CD4-positive, alpha-beta T cell treated with Interleukin-1 beta for 1 hour (primary cell): Measurements from ENCODE around the gene TMEM120A.

Experiments used
- DNase-seq, 2 donors: peaks; one replicate each; pipeline ENCODE4 v3.0.0-alpha.2; 2020 to 2022

TMEM120A gene

DNA sequence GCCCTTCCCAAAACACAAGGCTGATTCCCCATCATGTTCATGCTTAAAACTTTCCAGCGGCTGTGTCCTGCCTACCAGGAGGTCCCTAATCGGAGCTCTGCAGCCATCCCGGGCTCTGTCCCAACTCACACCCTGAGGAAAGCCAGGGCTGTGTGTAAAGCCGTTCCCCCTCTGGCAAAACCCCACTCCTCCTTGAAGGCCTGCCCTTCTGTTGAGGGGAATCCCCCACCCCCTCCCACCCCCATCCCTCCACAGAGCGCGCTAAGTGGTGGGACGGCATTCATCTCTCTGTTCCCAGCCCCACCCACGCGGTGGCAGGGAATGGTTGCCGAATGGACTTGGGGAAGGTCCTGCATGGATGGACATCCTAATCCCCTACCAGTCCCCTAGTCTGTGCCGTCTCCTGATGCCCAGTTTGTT lies 667 bp upstream of the TMEM120A start:
- DNase-seq: no peak

DNA sequence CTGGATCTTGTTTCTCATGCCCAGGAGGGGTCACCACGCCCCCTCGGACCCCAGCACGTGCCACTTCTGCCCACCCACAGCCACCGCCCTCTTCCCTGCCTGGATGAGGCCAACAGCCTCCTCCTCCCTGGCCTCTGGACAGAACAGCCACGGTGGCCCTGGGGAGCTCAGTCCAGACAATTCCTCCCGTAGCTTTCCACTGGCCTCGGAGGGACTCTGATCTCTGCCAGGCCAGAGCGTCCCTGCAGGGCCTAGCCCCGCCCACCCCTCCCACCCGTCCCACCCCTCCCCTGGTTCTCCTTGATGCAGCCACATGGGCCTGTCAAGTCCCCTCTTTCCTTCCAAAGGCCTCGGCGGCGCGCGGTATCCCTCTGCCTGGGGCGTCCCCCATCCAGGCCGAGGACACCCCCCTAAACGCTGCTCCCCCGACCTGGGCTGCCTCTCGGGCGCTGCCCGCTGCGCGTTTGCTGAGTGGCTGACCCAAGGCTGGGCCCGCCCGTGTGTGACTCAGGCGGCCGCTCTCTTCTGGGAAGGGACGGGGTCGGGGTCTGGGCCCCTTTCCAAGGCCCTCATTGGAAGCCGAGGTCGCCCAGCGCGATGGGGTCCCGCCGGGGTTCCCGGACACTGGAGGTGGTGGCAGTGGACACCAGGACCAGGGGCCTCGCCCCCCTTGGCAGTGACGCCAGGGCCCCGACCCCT lies 557 bp downstream of the TMEM120A start:
- DNase-seq: no peak

- no peak for DNase-seq
Observed at GRCh38 chr7:75992083-75992755, 2.2 kb downstream of the TMEM120A start.

DNA sequence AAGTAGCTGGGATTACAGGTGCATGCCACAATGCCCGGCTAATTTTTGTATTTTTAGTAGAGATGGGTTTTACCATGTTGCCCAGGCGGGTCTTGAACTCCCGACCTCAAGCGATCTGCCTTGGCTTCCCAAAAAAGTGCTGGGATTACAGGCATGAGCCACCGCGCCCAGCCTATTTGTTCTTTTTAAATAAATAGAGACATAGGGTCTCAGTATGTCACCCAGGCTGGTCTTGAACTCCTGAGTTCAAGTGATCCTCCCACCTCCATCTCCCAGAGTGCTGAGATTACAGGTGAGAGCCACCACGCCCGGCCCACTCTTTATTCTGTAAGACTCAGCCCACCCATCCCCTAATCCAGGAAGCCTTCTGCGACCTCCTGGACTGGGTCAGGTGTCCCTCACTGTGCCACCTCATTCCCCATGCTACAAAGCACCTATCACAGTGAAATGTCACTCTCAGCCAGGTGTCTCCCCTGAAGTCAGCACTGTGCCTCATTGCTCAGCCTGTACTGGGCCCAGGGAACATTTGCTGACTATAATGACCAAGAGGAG lies 2.8 kb downstream of the TMEM120A start:
- DNase-seq: no peak

DNA sequence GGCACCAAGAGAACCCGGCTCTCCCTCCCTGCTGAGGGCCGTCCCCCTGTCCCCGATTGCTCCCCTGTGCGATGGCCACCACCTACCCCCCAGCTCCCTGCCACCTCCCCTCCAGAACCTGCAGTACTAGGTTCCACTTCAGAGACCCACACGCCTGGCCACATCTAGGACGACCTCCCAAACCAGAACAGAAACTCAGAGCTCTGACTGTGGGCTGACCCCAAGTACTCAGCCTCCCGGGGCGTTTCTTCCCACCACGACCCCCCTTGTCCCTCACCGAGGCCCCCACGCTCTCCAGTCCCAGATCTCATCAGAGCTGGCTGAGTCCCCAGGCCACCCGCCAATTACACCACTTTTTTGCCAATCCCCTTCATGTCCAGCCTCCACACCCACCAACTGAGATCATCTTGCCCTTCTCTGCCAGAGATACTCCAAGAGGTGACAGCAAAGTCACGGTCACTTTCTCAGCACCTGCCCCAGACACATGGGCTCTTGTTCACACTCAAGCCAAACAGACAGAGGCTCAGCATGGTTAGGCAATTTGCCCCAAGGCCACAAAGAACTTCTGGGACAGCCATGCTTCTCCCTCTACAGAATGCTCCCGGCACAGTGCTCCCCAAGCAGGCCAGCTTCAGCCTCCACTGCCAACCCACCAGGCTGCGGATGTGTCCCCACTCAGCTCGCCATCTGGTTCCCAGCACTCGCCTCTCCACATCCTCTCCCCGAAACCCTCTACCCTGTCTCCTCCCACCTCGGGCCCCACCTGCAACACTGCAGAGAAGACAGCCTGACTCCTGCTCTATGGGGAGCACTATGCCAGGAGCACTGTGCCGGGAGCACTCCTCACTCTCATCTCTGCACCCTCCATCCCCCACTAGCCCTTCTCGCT lies 4.7 kb downstream of the TMEM120A start:
- DNase-seq: no peak

DNA sequence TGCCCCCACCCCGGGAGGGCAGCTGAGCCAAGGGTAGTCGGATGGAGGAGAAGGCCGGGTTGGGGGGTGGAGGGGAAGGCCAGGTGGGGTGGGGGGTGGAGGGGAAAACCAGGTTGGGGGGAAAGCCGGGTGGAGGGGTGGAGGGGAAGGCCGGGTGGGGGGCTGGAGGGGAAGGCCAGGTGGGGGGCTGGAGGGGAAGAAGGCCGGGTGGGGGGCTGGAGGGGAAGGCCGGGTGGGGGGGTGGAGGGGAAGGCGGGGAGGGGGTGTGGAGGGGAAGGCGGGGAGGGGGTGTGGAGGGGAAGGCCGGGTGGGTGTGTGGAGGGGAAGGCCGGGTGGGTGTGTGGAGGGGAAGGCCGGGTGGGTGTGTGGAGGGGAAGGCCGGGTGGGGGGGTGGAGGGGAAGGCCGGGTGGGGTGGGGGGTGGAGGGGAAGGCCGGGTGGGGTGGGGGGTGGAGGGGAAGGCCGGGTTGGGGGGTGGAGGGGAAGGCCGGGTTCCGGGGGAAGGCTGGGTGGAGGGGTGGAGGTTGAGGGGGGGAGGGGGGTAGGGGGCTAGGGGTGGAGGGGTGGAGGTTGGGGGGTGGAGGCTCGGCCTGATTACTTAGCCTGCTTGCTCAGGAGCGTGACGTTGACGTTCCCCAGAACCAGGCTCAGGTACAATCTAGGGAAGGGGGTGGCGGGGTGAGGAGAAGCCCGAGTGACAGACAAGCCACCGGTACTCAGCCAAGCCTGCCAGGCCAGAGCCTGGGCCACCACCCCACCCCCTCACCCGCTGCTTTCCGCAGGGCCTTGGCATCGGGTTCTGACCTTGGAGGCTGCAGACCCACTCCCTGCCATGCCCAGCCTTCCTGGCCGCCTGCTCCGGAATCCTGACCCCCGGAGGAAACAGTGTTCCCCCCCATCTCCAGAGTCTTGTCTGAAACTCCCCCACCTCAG lies 5.6 kb downstream of the TMEM120A start:
- no peak for DNase-seq

DNA sequence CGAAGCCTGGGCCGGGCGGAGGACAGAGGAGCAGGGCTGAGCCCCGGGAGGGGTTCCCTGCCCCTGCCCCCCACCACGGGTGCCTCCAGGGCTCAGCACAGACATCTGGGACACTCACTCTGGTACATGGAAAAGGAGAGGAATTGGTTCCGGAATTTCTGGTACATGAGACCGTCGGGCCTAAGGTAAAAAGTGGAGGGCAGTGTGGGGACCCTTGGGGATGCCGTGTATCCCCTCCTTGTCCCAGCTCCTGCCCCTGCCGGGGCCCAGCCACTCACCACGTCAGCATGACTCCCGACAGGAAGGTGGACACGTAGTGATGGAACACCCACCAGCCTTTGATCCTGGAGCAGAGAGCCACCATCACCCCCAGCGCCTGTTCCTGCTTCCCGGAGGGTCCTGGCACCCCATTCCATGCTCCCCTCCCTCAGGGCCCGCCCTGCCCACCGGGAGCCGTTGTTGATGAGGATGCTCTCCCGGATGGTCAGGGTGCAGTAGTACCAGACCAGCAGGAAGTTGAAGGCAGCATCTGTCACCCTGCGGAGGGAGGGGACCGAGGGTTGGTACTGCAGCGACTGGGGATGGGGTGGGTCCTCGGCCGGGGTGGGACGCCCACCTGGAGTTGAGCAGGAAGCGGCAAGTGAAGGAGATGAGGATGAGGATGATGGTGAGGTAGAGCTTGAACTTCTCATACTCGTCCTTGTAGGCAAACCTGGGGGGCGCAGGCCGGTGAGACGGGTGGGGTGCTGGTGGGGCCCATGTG lies 6.4 kb downstream of the TMEM120A start:
- DNase-seq: no peak

GRCh38 chr7:75987026-75987804 lies 7.2 kb downstream of the TMEM120A start:
- no peak for DNase-seq

DNA sequence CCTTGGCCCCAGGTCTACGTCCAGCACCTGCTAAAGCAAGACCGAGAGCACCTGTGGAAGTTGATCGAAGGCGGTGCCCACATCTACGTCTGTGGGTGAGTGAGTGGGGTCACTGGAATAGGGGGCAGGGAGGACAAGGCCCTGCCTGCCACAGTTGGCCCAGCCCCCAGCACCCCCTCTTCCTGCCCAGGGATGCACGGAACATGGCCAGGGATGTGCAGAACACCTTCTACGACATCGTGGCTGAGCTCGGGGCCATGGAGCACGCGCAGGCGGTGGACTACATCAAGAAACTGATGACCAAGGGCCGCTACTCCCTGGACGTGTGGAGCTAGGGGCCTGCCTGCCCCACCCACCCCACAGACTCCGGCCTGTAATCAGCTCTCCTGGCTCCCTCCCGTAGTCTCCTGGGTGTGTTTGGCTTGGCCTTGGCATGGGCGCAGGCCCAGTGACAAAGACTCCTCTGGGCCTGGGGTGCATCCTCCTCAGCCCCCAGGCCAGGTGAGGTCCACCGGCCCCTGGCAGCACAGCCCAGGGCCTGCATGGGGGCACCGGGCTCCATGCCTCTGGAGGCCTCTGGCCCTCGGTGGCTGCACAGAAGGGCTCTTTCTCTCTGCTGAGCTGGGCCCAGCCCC lies 8.1 kb downstream of the TMEM120A start:
- no peak for DNase-seq

DNA sequence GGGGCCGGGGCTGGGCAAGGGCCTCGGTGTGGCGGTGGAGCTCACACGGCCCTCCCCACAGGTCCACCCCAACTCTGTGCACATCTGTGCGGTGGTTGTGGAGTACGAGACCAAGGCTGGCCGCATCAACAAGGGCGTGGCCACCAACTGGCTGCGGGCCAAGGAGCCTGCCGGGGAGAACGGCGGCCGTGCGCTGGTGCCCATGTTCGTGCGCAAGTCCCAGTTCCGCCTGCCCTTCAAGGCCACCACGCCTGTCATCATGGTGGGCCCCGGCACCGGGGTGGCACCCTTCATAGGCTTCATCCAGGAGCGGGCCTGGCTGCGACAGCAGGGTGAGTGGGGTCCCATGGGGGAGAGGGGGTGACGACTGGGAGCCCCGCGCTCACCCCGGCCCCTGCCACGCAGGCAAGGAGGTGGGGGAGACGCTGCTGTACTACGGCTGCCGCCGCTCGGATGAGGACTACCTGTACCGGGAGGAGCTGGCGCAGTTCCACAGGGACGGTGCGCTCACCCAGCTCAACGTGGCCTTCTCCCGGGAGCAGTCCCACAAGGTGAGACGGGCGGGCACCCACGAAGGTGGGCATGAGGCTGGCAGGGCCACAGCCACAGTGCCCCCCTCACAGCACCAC lies 8.8 kb downstream of the TMEM120A start:
- DNase-seq: no peak

DNA sequence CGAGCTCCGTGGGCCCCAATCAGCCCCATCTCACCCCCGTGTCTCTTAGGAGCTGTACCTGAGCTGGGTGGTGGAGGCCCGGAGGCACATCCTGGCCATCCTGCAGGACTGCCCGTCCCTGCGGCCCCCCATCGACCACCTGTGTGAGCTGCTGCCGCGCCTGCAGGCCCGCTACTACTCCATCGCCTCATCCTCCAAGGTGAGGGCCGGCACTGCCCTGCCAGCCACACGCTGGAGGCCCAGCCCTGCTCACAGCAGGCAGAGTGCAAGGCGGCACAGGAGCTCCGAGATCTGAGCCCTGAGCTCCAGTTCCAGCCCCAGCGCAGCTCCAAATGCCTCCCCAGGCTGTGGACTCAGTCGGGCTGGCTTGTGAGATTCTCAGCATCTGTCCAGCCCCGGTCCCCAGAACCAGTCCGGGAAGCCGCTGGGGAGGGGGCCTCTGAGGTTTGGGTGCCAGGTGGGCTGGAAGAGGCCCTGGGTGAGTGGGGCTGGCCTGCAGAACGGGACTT lies 9.3 kb downstream of the TMEM120A start:
- DNase-seq: no peak

GRCh38 chr7:75984130-75985008 lies 10.0 kb downstream of the TMEM120A start:
- DNase-seq: no peak

DNA sequence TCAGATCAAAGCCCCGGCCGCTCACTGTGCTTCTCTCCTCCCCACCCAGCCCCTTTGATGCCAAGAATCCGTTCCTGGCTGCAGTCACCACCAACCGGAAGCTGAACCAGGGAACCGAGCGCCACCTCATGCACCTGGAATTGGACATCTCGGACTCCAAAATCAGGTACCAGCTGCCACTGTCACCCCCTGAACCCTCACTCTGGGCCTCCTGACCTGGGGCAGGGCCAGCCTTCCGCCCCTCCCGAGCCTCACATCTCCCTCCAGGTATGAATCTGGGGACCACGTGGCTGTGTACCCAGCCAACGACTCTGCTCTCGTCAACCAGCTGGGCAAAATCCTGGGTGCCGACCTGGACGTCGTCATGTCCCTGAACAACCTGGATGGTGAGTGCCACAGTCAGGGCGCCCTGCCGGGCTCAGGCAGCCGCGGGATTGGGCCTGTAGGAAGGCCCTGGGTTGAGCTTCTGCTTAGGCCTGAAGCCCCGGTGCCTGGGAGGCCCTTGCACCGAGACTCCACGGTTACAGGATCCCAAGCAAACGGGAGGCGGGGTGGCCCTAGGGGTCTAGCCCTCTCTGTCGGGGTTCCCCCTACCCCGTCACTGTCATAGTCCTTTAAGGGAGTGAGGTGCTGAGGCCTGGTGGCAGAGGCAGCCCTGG lies 10.8 kb downstream of the TMEM120A start:
- no peak for DNase-seq

GRCh38 chr7:75982306-75983064 lies 11.9 kb downstream of the TMEM120A start:
- no peak for DNase-seq

DNA sequence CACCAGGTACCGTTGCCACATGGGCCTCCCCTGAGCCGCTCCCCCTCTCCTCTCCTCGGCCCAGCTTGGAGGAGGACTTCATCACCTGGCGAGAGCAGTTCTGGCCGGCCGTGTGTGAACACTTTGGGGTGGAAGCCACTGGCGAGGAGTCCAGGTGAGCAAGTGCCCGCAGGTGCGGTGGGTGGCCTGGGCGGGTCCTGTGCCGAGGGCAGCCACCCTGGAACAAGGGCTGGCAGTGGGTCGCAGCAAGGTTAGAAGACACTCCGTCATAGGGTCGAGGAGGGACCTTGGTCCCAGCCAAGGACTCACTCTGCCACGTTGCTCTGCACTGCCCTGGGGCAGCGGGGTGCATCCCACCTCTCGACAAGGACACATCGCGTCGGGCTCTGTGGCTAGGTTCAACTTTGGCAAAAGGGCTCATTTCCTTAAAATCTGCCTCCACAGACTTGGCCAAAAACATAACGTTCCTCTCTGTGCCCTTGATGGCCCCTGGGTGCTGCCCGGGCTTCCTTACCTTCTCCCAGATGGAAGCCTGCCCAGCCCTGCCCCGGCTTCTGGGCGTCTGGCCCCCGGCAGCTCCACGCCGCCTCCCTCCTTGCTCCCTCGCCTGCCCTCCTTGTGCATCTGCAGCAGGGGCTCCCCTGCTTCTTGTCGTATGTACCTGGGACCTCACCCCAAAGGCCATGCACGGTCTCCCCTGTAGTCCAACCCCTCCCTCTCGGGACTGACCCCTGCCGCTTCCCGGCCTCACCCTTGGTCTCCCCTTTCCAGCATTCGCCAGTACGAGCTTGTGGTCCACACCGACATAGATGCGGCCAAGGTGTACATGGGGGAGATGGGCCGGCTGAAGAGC lies 12.7 kb downstream of the TMEM120A start:
- DNase-seq: no peak

DNA sequence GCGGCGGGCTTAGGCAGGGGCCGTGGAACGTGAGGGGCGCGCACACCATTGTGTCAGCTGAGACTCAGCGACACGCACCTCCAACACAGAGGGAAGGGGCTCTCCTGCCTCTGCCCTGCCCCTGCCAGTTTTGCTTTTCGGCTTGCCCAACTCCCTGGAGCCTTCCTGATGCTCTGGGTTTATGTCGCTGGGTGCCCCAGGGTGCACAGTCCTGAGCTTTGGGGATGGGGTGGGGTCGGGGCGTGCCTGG lies 13.3 kb downstream of the TMEM120A start:
- DNase-seq: no peak
